IMR-90 (cell line): ENCODE data around the gene NTM. TPM values are rescaled to one million over a fixed set of nuclear protein-coding genes. Genes with fewer than 3 reads are reported as not detected.

Experiments
- ATAC-seq: fragments of 200-7000 bp; cut with Tn5 transposase; 2 replicates; pipeline ENCODE4 v1.9.1; 2020; ENCODE audit warnings: low read depth, mild to moderate bottlenecking, moderate library complexity
- BruUV-seq: library from RNA; stranded (reverse); fragments of 400-500 nt; replicated peaks from 2 replicates; lab custom pipeline; 2021; lab: Mats Ljungman, UMichigan
- CTCF ChIA-PET: fragments of 300-600 bp; formaldehyde crosslinking; extraction: SDS; loops from one replicate; lab custom pipeline; 2021; ENCODE audit warnings: antibody characterized with exemption; lab: Yijun Ruan, JAX
- POLR2A ChIA-PET: fragments of 300-600 bp; sonication (Branson Sonifier 250); formaldehyde crosslinking; loops from one replicate; lab custom pipeline; 2022; ENCODE audit warnings: antibody characterized with exemption; ENCODE audit not compliant: unreplicated experiment; lab: Charles Lee
- DNase-seq: peaks from one replicate; pipeline ENCODE4 v3.0.0; 2013
- H2AFZ ChIP-seq: replicated peaks from 2 replicates; pipeline ENCODE3; 2013; ENCODE audit warnings: low read length, mild to moderate bottlenecking; ENCODE audit not compliant: poor library complexity
- H2AK5ac ChIP-seq: 2 replicates; pipeline ENCODE4 v1.6.1; 2013; ENCODE audit warnings: low read depth, low read length, inconsistent platforms
- H2AK9ac ChIP-seq: replicated peaks from 2 replicates; pipeline ENCODE3; 2013; ENCODE audit warnings: mild to moderate bottlenecking, low read depth, low read length, moderate library complexity; ENCODE audit not compliant: poor library complexity
- H2BK120ac ChIP-seq: 2 replicates; pipeline ENCODE4 v1.6.1; 2013; ENCODE audit warnings: low read depth, low read length, inconsistent platforms
- H2BK15ac ChIP-seq: 3 replicates; pipeline ENCODE4 v1.6.1; 2013; ENCODE audit warnings: low read depth, low read length, inconsistent platforms
- H2BK20ac ChIP-seq: 2 replicates; pipeline ENCODE4 v1.6.1; 2013; ENCODE audit warnings: low read depth, mild to moderate bottlenecking, inconsistent platforms, low read length, moderate library complexity
- H2BK5ac ChIP-seq: 2 replicates; pipeline ENCODE4 v1.6.1; 2013; ENCODE audit warnings: mild to moderate bottlenecking, low read depth, low read length, inconsistent platforms; ENCODE audit not compliant: poor library complexity, severe bottlenecking
- H3K14ac ChIP-seq: replicated peaks from 2 replicates; pipeline ENCODE4 v1.6.1; 2013; ENCODE audit warnings: low read depth, low read length, inconsistent platforms
- H3K18ac ChIP-seq: 2 replicates; pipeline ENCODE4 v1.6.1; 2013; ENCODE audit warnings: low read depth, low read length, control low read depth
- H3K23ac ChIP-seq: 2 replicates; pipeline ENCODE4 v1.6.1; 2013; ENCODE audit warnings: low read depth, low read length, inconsistent platforms
- H3K27ac ChIP-seq: 2 replicates; pipeline ENCODE4 v1.5.1; 2013; ENCODE audit warnings: mild to moderate bottlenecking, control low read depth, low read length; ENCODE audit not compliant: insufficient read depth
- H3K27me3 ChIP-seq: 2 replicates; pipeline ENCODE4 v1.6.1; 2013; ENCODE audit warnings: low read length; ENCODE audit not compliant: control insufficient read depth, insufficient read depth
- H3K36me3 ChIP-seq: 2 replicates; pipeline ENCODE4 v1.6.1; 2013; ENCODE audit warnings: low read length, mixed read lengths; ENCODE audit not compliant: control insufficient read depth, insufficient read depth
- H3K4ac ChIP-seq: 2 replicates; pipeline ENCODE4 v1.6.1; 2013; ENCODE audit warnings: low read depth, low read length, inconsistent platforms
- H3K4me1 ChIP-seq: 2 replicates; pipeline ENCODE4 v1.6.1; 2013; ENCODE audit warnings: low read length, mixed read lengths; ENCODE audit not compliant: control insufficient read depth, insufficient read depth
- H3K4me2 ChIP-seq: 2 replicates; pipeline ENCODE4 v1.6.1; 2013; ENCODE audit warnings: low read depth, mild to moderate bottlenecking, control low read depth, low read length, moderate library complexity
- H3K4me3 ChIP-seq: 2 replicates; pipeline ENCODE4 v1.5.1; 2013; ENCODE audit warnings: low read depth, mild to moderate bottlenecking, control low read depth, low read length, moderate library complexity; ENCODE audit not compliant: insufficient read depth
- H3K56ac ChIP-seq: 2 replicates; pipeline ENCODE4 v1.6.1; 2013; ENCODE audit warnings: low read length, inconsistent platforms; ENCODE audit not compliant: insufficient read depth; ENCODE audit errors: extremely low read depth
- H3K79me1 ChIP-seq, 2 experiments: 2 replicates each; pipeline ENCODE4 v1.6.1; 2013; ENCODE audit warnings: low read length in 2 of 2, inconsistent platforms in 1 of 2, low read depth in 1 of 2
- H3K9ac ChIP-seq: 2 replicates; pipeline ENCODE4 v1.6.1; 2013; ENCODE audit warnings: low read depth, low read length, control low read depth
- H3K9me1 ChIP-seq: 2 replicates; pipeline ENCODE4 v1.6.1; 2013; ENCODE audit warnings: low read length, inconsistent platforms; ENCODE audit not compliant: insufficient read depth
- H3K9me3 ChIP-seq: 2 replicates; pipeline ENCODE4 v1.6.1; 2013; ENCODE audit warnings: low read length; ENCODE audit not compliant: control insufficient read depth, insufficient read depth
- H4K20me1 ChIP-seq: 2 replicates; pipeline ENCODE4 v1.6.1; 2013; ENCODE audit warnings: low read length, inconsistent platforms; ENCODE audit not compliant: insufficient read depth
- H4K5ac ChIP-seq: 2 replicates; pipeline ENCODE4 v1.6.1; 2013; ENCODE audit warnings: mild to moderate bottlenecking, low read depth, low read length, control low read depth
- H4K8ac ChIP-seq, 2 experiments: 2 replicates each; pipeline ENCODE4 v1.6.1; 2013; ENCODE audit warnings: low read depth in 2 of 2, low read length in 2 of 2, control low read depth in 1 of 2, inconsistent platforms in 1 of 2
- H4K91ac ChIP-seq: 2 replicates; pipeline ENCODE4 v1.6.1; 2013; ENCODE audit warnings: low read depth, low read length, inconsistent platforms; ENCODE audit not compliant: insufficient read depth
- BHLHE40 ChIP-seq: fragments of 150-350 bp; IDR thresholded peaks from 2 replicates; pipeline ENCODE4 v1.6.1; 2016; ENCODE audit warnings: mild to moderate bottlenecking, low read depth, low read length
- CEBPB ChIP-seq: IDR thresholded peaks from 2 replicates; pipeline ENCODE4 v1.6.1; 2012; ENCODE audit warnings: low read depth, low read length, improper control_type of control experiment
- CHD1 ChIP-seq: IDR thresholded peaks from 2 replicates; pipeline ENCODE4 v1.6.1; 2012; ENCODE audit warnings: low read depth, low read length, improper control_type of control experiment
- FOS ChIP-seq: fragments of 150-350 bp; IDR thresholded peaks from 2 replicates; pipeline ENCODE4 v1.6.1; 2016; ENCODE audit warnings: low read depth, low read length
- MAFK ChIP-seq: IDR thresholded peaks from 2 replicates; pipeline ENCODE4 v1.6.1; 2012; ENCODE audit warnings: low read depth, low read length, improper control_type of control experiment
- POLR2A ChIP-seq: IDR thresholded peaks from 2 replicates; pipeline ENCODE4 v1.6.1; 2012; ENCODE audit warnings: mild to moderate bottlenecking, low read depth, low read length
- RCOR1 ChIP-seq: IDR thresholded peaks from 2 replicates; pipeline ENCODE4 v1.6.1; 2012; ENCODE audit warnings: mild to moderate bottlenecking, low read length, improper control_type of control experiment; ENCODE audit not compliant: insufficient replicate concordance
- RFX5 ChIP-seq: IDR thresholded peaks from 2 replicates; pipeline ENCODE4 v1.8.0; 2012; ENCODE audit warnings: low read depth, mild to moderate bottlenecking, low read length, moderate library complexity
- USF2 ChIP-seq: fragments of 150-350 bp; IDR thresholded peaks from 2 replicates; pipeline ENCODE4 v1.6.1; 2017; ENCODE audit warnings: mild to moderate bottlenecking, antibody characterized with exemption, low read length, low read depth
- WGBS, 2 experiments: methylation state at CpG; one replicate each; pipeline versions ENCODE4 v1.1.5 to v1.1.7; 2013; ENCODE audit warnings: missing lambda C conversion rate in 2 of 2; ENCODE audit not compliant: insufficient read length in 1 of 2; ENCODE audit errors: extremely low coverage in 2 of 2; 5-methylcytosine and 5-hydroxymethylcytosine counted together
- dilution Hi-C: fragments of 300-500 bp; cut with HindIII; formaldehyde crosslinking; loops from one replicate; pipeline ENCODE4 v1.14.3; 2018; ENCODE audit warnings: low sequenced_read_pairs; ENCODE audit not compliant: unreplicated experiment
- in situ Hi-C: fragments of 300-500 bp; cut with MboI; formaldehyde crosslinking; loops from 3 replicates; pipeline ENCODE4 v1.14.3; 2019; ENCODE audit warnings: low sequenced_read_pairs, inconsistent platforms, mixed read lengths
- intact Hi-C: fragments of 100-400 bp; cut with micrococcal nuclease; formaldehyde crosslinking; loops from 2 replicates; pipeline ENCODE4 v1.10.0; 2022
- polyA plus RNA-seq, 3 experiments: library from polyadenylated mRNA; depleted of rRNA; stranded (reverse); fragments of >200 nt; gene quantifications; 2 replicates each; pipeline ENCODE4 v1.2.3, GENCODE V29; 2012; ENCODE audit warnings: low replicate concordance in 1 of 3
- total RNA-seq: library from RNA; depleted of rRNA; stranded (reverse); fragments of >200 nt; gene quantifications from 2 replicates; pipeline ENCODE4 v1.2.3, GENCODE V29; 2012
- TF ChIP-seq, protein P1 (sequence below): fragments of 150-350 bp; IDR thresholded peaks from 2 replicates; pipeline ENCODE4 v1.6.1; 2016; ENCODE audit warnings: low read depth, mild to moderate bottlenecking, low read length, moderate library complexity, borderline replicate concordance
- TF ChIP-seq, protein P2 (sequence below): conservative IDR thresholded peaks from 2 replicates; pipeline ENCODE4 v1.5.1; 2012; ENCODE audit warnings: mild to moderate bottlenecking, low read depth, low read length, improper control_type of control experiment

NTM gene
- total and polyA plus RNA-seq, 2 of the 4 experiments (the other 2 are of a cell fraction) = 19.5 to 25.5 TPM

GRCh38 chr11:132158696-132159095 is 788.3 kb downstream of the NTM start:
- no peak overlapping the region for H2BK120ac ChIP-seq

More at GRCh38 chr11:132158696-132159095, 788.3 kb downstream of the NTM start:
- Histone ChIP-seq H3K4me1 (peaks cover 3% of the 10 kb centered on the region; the same call in 1 of the 2 replicates), H3K36me3 (no peaks in the 10 kb centered on the region), H4K5ac (no peak overlapping the region), H3K18ac (no peak overlapping the region), H2AFZ (no peak overlapping the region), H2BK20ac (no peak overlapping the region), H3K27me3 (no peaks in the 10 kb centered on the region), H3K4ac (no peak overlapping the region), H2BK5ac (no peak overlapping the region), H3K9ac (no peak overlapping the region), H2AK5ac (no peak overlapping the region), H3K9me1 (peaks cover 9% of the 10 kb centered on the region; the same call in 1 of the 2 replicates), H4K91ac (no peak overlapping the region), H3K56ac (no peak overlapping the region), H3K4me3 (no peak overlapping the region), H3K14ac (no peak overlapping the region), H2AK9ac (no peak overlapping the region), H3K79me1 (peaks cover 3 to 10% of the 10 kb centered on the region in 2 experiments; a peak in 3 of 4 replicates), H3K4me2 (no peak overlapping the region), H2BK15ac (no peak overlapping the region), H3K27ac (no peak overlapping the region), H4K20me1 (no peaks in the 10 kb centered on the region), H3K23ac (no peak overlapping the region), H4K8ac (no peak overlapping the region), H3K9me3 (no peaks in the 10 kb centered on the region)
- ChIA-PET CTCF (interaction anchor here (0.6 to 2.3 kb wide), 4 partner anchors 10 to 464 kb away, joined by 3 to 12 read pairs (median 4); no protein-coding TSS in a partner anchor), POLR2A (no interaction called here)
- dilution Hi-C loops = no loop called here
- in situ Hi-C loops = no loop called here
- 60% methylated on average over 1 of the region's 2 CpGs; no CpG with 5 or more reads in 1 of the 2 experiments for WGBS, 2 experiments
- BruUV-seq = no TSS peak
- TF ChIP-seq BHLHE40 = no peak
- no peak for TF ChIP-seq MAFK
- TF ChIP-seq, protein P1, sequence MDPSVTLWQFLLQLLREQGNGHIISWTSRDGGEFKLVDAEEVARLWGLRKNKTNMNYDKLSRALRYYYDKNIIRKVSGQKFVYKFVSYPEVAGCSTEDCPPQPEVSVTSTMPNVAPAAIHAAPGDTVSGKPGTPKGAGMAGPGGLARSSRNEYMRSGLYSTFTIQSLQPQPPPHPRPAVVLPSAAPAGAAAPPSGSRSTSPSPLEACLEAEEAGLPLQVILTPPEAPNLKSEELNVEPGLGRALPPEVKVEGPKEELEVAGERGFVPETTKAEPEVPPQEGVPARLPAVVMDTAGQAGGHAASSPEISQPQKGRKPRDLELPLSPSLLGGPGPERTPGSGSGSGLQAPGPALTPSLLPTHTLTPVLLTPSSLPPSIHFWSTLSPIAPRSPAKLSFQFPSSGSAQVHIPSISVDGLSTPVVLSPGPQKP = no peak
- TF ChIP-seq CEBPB = no peak
- TF ChIP-seq RFX5 = no peak
- no peak for TF ChIP-seq RCOR1
- TF ChIP-seq POLR2A = no peak
- no peak for TF ChIP-seq CHD1
- TF ChIP-seq USF2 = no peak
- TF ChIP-seq, protein P2, sequence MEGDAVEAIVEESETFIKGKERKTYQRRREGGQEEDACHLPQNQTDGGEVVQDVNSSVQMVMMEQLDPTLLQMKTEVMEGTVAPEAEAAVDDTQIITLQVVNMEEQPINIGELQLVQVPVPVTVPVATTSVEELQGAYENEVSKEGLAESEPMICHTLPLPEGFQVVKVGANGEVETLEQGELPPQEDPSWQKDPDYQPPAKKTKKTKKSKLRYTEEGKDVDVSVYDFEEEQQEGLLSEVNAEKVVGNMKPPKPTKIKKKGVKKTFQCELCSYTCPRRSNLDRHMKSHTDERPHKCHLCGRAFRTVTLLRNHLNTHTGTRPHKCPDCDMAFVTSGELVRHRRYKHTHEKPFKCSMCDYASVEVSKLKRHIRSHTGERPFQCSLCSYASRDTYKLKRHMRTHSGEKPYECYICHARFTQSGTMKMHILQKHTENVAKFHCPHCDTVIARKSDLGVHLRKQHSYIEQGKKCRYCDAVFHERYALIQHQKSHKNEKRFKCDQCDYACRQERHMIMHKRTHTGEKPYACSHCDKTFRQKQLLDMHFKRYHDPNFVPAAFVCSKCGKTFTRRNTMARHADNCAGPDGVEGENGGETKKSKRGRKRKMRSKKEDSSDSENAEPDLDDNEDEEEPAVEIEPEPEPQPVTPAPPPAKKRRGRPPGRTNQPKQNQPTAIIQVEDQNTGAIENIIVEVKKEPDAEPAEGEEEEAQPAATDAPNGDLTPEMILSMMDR = no peak
- TF ChIP-seq FOS = no peak
- peak; percentile 40 for DNase-seq
- ATAC-seq = peak; percentile 49; the same call in 1 of the 2 replicates
- intact Hi-C loops = loop anchor here (1.0 kb wide), 1 partner anchor 291 kb away; no protein-coding TSS in a partner anchor
